Transverse colon (tissue), 4 donors: Measurements from ENCODE around the gene LMTK2. TPM values are rescaled to one million over a fixed set of nuclear protein-coding genes. Genes with fewer than 3 reads are reported as not detected.

Experiments used
- DNase-seq: peaks from one replicate; pipeline ENCODE4 v3.0.0-alpha.2; 2019
- H3K27ac ChIP-seq, 4 donors: fragments of 200-600 bp; sonication (generic); 2 replicates each; pipeline ENCODE4 v1.5.1; 2016 to 2018; ENCODE audit warnings: inconsistent platforms in 4 of 4
- H3K27me3 ChIP-seq: fragments of 200-600 bp; sonication (generic); 2 replicates; pipeline ENCODE4 v1.5.1; 2017; ENCODE audit warnings: inconsistent platforms
- H3K36me3 ChIP-seq, 4 donors: fragments of 200-600 bp; sonication (generic); 2 replicates each; pipeline ENCODE4 v1.5.1; 2017 to 2019; ENCODE audit warnings: inconsistent platforms in 4 of 4
- H3K4me1 ChIP-seq, 4 donors: fragments of 200-600 bp; sonication (generic); 2 replicates each; pipeline ENCODE4 v1.5.1; 2017 to 2020; ENCODE audit warnings: inconsistent platforms in 4 of 4
- H3K4me3 ChIP-seq, 4 donors: fragments of 200-600 bp; sonication (generic); 1 replicate in 1 of 4; 2 replicates in 3 of 4; pipeline versions ENCODE4 v1.5.1 to v1.6.1; 2017 to 2019; ENCODE audit warnings: inconsistent platforms in 4 of 4
- H3K9me3 ChIP-seq, 2 donors: fragments of 200-600 bp; sonication (generic); 2 replicates each; pipeline ENCODE4 v1.5.1; 2017 to 2019; ENCODE audit warnings: inconsistent platforms in 2 of 2
- EP300 ChIP-seq: sonication (generic); formaldehyde crosslinking; IDR thresholded peaks from one replicate; pipeline ENCODE4 v1.6.1; 2017; ENCODE audit warnings: antibody characterized with exemption, low read depth
- POLR2A ChIP-seq: fragments of 450-650 bp; IDR thresholded peaks from one replicate; pipeline ENCODE4 v1.6.1; 2016; ENCODE audit warnings: antibody characterized with exemption, mild to moderate bottlenecking, moderate library complexity
- POLR2AphosphoS5 ChIP-seq, 3 donors: sonication (generic); formaldehyde crosslinking; IDR thresholded peaks; one replicate each; pipeline ENCODE4 v1.6.1; 2016; ENCODE audit warnings: antibody characterized with exemption in 3 of 3
- WGBS, 2 donors: methylation state at CpG; one replicate each; pipeline ENCODE4 v1.1.5; 2018; ENCODE audit warnings: low coverage in 1 of 2; 5-methylcytosine and 5-hydroxymethylcytosine counted together
- in situ Hi-C, 4 donors: fragments of 200-750 bp; cut with MboI; loops; one replicate each; pipeline versions ENCODE4 v1.15.0 to v1.15.1; 2017; ENCODE audit warnings: low sequenced_read_pairs in 3 of 4, low pct_ligation_motif_present in 1 of 4, low pct_unique_long_range_greater_than_20kb in 1 of 4
- intact Hi-C: fragments of 100-400 bp; cut with DNase I; formaldehyde crosslinking; loops from one replicate; pipeline ENCODE4 v1.15.1; 2023; ENCODE audit warnings: low total_unique reads
- total RNA-seq, 4 donors: library from RNA; depleted of rRNA; stranded (reverse); fragments of >200 nt; gene quantifications; one replicate each; pipeline ENCODE4 v1.1.0, GENCODE V29; 2016
- TF ChIP-seq, protein P1 (sequence below), 5 experiments: fragments of 200-600 bp in 3 of 5; fragments of 450-650 bp in 2 of 5; sonication (generic) in 3 of 5; IDR thresholded peaks; 1 replicate in 2 of 5; 2 replicates in 3 of 5; pipeline ENCODE4 v1.5.1; 2016 to 2017; ENCODE audit warnings: antibody characterized with exemption in 5 of 5, inconsistent platforms in 3 of 5, mild to moderate bottlenecking in 2 of 5, moderate library complexity in 1 of 5

LMTK2 gene
- total RNA-seq, 4 donors from 2014 or later, result 51.6 to 106 (median 62.2) TPM

DNA sequence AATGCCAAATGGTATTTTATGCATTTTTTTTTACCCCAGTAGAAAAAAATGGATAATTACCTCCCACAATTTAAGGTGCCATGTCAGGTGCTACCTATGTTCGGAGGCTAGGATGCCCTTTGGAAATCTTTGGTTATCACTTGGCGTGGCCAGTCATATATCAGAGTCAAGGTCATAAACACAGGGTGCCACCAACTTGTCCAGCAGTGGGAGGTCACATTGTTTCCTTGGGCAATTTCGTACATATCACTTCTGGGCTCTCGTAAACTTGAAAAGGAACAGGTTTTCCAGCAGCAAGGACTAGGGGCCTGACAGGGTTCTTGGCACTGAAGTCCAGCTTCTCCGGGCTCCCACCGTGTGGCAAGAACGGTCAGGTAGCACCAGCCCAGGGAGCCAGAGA, 56.6 kb downstream of the LMTK2 start:
- in situ Hi-C loops, result loop anchor here in 3 of 4 donors (5.0 to 25.0 kb wide), 3 partner anchors 138 to 151 kb away; no protein-coding TSS in a partner anchor
- no peak for TF ChIP-seq POLR2A
- no peak for TF ChIP-seq POLR2AphosphoS5 (IDR thresholded peaks at IDR 0.05)
- TF ChIP-seq, protein P1, sequence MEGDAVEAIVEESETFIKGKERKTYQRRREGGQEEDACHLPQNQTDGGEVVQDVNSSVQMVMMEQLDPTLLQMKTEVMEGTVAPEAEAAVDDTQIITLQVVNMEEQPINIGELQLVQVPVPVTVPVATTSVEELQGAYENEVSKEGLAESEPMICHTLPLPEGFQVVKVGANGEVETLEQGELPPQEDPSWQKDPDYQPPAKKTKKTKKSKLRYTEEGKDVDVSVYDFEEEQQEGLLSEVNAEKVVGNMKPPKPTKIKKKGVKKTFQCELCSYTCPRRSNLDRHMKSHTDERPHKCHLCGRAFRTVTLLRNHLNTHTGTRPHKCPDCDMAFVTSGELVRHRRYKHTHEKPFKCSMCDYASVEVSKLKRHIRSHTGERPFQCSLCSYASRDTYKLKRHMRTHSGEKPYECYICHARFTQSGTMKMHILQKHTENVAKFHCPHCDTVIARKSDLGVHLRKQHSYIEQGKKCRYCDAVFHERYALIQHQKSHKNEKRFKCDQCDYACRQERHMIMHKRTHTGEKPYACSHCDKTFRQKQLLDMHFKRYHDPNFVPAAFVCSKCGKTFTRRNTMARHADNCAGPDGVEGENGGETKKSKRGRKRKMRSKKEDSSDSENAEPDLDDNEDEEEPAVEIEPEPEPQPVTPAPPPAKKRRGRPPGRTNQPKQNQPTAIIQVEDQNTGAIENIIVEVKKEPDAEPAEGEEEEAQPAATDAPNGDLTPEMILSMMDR (IDR thresholded peaks at IDR 0.05), result no peak
- TF ChIP-seq EP300, result no peak
- intact Hi-C loops, result no loop called here
- no peaks in the 10 kb centered on the region for H3K36me3 ChIP-seq
- H3K4me1 ChIP-seq, result peaks cover 0 to 30% (median 15%) of the 10 kb centered on the region in 4 donors
- peak overlapping the region; percentile 56 to 69 (median 64) for H3K27ac ChIP-seq
- H3K9me3 ChIP-seq, result no peaks in the 10 kb centered on the region
- H3K4me3 ChIP-seq, result no peak overlapping the region
- peak; percentile 10 for DNase-seq
- no peaks in the 10 kb centered on the region for H3K27me3 ChIP-seq
- WGBS, 2 donors, result 69% methylated on average over 3 to 7 of the region's 7 CpGs

DNA sequence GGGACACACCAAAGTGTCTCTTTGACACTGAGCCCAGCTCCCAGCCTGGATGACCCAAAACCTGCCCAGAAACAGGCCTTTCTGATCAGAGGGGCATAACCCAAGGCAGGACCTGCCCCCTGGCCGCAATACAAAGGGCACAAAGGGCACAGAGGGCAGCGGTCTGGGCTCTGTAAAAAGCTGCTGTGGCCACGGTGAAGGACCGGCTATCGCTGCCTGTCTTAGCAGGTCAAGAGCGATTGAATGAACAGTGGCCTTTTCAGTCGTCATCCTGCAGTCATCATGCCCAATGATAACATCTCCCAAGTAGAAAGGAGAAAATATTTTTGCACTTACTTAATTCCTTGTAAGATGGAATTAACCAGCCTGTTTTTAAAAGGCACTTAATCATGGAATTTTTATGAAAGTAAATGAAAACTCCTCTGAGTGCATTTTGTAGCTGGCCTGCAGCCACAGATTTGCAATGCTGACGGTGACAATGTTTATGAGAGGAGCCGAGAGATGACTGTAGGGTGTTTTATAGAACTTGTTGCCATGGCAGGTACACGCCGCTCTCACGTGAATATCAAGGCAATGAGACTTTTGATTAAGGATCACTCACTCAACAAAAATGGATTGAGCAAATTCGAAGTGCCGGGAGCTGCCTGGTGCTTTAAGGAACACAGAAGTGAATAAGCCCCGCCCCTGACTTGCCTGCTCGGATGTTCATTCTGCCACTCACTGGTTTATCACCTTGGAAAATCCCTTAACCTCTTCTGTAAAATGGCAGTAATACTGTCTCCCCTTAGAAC, 57.2 kb downstream of the LMTK2 start:
- no peaks in the 10 kb centered on the region for H3K27me3 ChIP-seq
- peaks cover 0 to 36% (median 15%) of the 10 kb centered on the region in 4 donors for H3K4me1 ChIP-seq
- peak; percentile 66 for DNase-seq
- H3K36me3 ChIP-seq, result no peaks in the 10 kb centered on the region
- H3K9me3 ChIP-seq, result no peaks in the 10 kb centered on the region
- 12 to 51% methylated on average over 5 to 16 of the region's 16 CpGs for WGBS, 2 donors
- TF ChIP-seq POLR2A, result no peak
- TF ChIP-seq EP300, result no peak
- TF ChIP-seq, protein P1 (IDR thresholded peaks at IDR 0.05), result no peak
- TF ChIP-seq POLR2AphosphoS5 (IDR thresholded peaks at IDR 0.05), result no peak
- in situ Hi-C loops (loop anchor here in 3 of 4 donors (5.0 to 25.0 kb wide), 3 partner anchors 139 to 152 kb away; no protein-coding TSS in a partner anchor), intact Hi-C loops (no loop called here)
- no peak overlapping the region for H3K4me3 ChIP-seq
- peak overlapping the region; percentile 56 to 69 (median 64) for H3K27ac ChIP-seq

DNA sequence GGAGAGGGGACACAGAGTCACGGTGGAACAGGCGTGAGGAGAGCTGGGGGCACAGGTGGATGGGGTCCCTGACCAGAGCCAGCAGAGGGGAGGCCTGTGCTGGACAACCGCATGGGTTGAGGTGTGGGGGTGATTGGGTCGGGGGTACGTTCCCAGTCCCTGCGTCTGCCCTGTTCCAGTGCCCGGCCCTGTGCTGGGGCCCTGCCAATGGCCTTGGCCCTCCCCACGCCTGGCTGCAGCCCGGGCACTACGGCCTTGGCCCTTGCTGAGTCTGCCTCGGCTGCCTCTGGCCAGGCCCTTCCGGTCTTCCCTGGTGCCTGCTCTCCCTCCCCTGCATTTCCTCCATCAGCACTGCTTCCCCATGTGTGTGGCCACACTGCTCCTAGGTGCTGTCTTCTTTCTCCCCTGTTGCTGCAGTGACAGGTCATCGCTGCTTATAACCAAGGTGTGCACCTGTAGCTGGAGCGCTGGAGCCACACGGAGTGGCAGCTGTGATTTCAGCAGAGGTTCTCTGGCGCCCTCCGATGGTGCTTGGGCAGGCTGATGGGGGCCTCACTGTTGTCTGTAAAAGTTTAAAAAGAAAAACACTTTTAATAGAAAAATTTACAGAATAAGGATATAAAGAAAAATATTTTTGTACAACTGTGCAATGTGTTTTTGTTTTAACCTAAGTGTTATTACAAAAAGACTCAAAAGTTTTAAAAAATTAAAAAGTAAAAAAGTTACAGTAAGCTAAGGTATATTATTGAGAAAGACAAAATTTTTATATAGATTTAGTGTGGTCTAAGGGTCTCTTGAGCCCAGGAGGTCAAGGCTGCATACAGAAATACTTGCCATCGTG, 59.4 kb downstream of the LMTK2 start:
- Histone ChIP-seq H3K36me3 (no peaks in the 10 kb centered on the region), H3K4me1 (peaks cover 0 to 36% (median 15%) of the 10 kb centered on the region in 4 donors), H3K27ac (no peak overlapping the region), H3K4me3 (no peak overlapping the region), H3K27me3 (no peaks in the 10 kb centered on the region), H3K9me3 (no peaks in the 10 kb centered on the region)
- TF ChIP-seq, protein P1 (IDR thresholded peaks at IDR 0.05), result peak; percentile 52 to 80 (median 60)
- TF ChIP-seq POLR2AphosphoS5 (IDR thresholded peaks at IDR 0.05), result no peak
- intact Hi-C loops, result loop anchor here (5.0 kb wide), 2 partner anchors 59 to 144 kb away; partner anchors contain the start of gene LMTK2
- WGBS, 2 donors, result 42 to 70% methylated on average over 4 to 18 of the region's 18 CpGs
- DNase-seq, result peak; percentile 72
- in situ Hi-C loops, result loop anchor here in 2 of 4 donors (10.0 to 25.0 kb wide), 2 partner anchors 141 to 154 kb away; no protein-coding TSS in a partner anchor

DNA sequence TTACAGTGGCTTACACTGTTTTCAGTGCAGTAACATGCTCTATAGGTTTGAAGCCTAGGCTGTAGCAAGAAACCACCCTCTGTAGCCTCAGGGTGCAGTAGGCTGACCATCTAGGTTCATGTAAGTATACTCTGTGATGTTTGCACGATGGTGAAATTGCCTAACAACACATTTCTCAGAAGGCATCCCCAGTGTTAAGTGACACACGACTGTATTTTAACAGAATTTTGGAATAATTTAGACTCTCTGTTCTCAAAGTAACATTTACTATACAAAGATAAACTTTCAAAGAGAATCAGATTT, 60.0 kb downstream of the LMTK2 start:
- Histone ChIP-seq H3K36me3 (no peaks in the 10 kb centered on the region), H3K27ac (no peak overlapping the region), H3K9me3 (no peaks in the 10 kb centered on the region), H3K4me1 (peaks cover 0 to 36% (median 15%) of the 10 kb centered on the region in 4 donors), H3K4me3 (no peak overlapping the region), H3K27me3 (no peaks in the 10 kb centered on the region)
- DNase-seq, result no peak
- in situ Hi-C loops, result loop anchor here in 2 of 4 donors (10.0 to 25.0 kb wide), 2 partner anchors 142 to 154 kb away; no protein-coding TSS in a partner anchor
- intact Hi-C loops, result loop anchor here (5.0 kb wide), 2 partner anchors 59 to 144 kb away; partner anchors contain the start of gene LMTK2
- 65 to 86% methylated on average over 2 of the region's 2 CpGs for WGBS, 2 donors
- no peak for TF ChIP-seq EP300
